HFFc6 (cell line): Measurements from ENCODE around the gene MOSPD2. TPM values are rescaled to one million over a fixed set of nuclear protein-coding genes. Genes with fewer than 3 reads are reported as not detected.
A peak's percentile ranks its signal among the peaks of the same experiment; 100 is the strongest.

Experiments
- DNase-seq: peaks from one replicate; pipeline ENCODE4 v3.0.0-alpha.2; 2018
- H3K27ac Mint-ChIP-seq: 2 replicates; pipeline ENCODE4 v1.8.0; 2020; ENCODE audit warnings: mild to moderate bottlenecking, mixed read lengths
- H3K27me3 Mint-ChIP-seq: 2 replicates; pipeline ENCODE4 v1.8.0; 2021; ENCODE audit warnings: mild to moderate bottlenecking, moderate library complexity, mixed read lengths; ENCODE audit not compliant: insufficient read depth
- H3K36me3 Mint-ChIP-seq: 2 replicates; pipeline ENCODE4 v1.8.0; 2021; ENCODE audit warnings: low read depth, mixed read lengths
- H3K4me1 Mint-ChIP-seq: 2 replicates; pipeline ENCODE4 v1.8.0; 2020; ENCODE audit warnings: low read depth, mixed read lengths
- H3K4me3 Mint-ChIP-seq: 2 replicates; pipeline ENCODE4 v1.8.0; 2020; ENCODE audit warnings: mild to moderate bottlenecking, moderate library complexity, mixed read lengths
- H3K9me3 Mint-ChIP-seq: 2 replicates; pipeline ENCODE4 v1.8.0; 2020; ENCODE audit warnings: mild to moderate bottlenecking, mixed read lengths
- total RNA-seq, 6 experiments: library from RNA; stranded (reverse); fragmentation: NEBNext Ultra II Directional; extraction: Animal tissue kit (Norgen Biotek cat#: 25700); gene quantifications; 2 replicates in 1 of 6; 3 replicates in 5 of 6; pipeline ENCODE4 v1.2.3, GENCODE V29; 2021
- TF ChIP-seq, protein P1 (sequence below): fragments of 200-600 bp; sonication (generic); IDR thresholded peaks from 2 replicates; pipeline ENCODE4 v1.5.0; 2021; ENCODE audit warnings: antibody characterized with exemption, mild to moderate bottlenecking

Gene MOSPD2
- total RNA-seq, 6 experiments from 2014 or later = 22.0 to 28.2 (median 25.1) TPM

DNA sequence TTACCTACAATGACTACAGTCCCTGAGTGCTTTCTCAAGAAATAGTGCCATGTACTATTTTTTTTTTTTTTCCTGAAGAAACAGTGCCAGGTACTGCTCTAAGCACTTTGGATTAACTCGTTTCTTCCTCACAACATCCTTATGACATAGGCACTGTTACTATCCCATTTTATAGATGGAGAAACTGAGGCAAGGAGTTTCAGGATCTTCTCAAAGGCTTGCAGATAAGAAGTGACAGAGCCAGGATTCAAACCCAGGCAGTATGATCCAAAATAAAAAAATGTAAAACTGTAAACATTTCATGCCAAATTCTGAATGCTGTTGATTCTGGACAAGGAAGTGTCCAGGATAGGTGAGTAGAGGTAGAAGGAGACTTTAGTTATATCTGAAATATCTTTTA is 1.5 kb upstream of the MOSPD2 start:
- Mint-ChIP-seq H3K36me3 (peaks cover 31% of the 10 kb centered on the region), H3K4me1 (peaks cover 34% of the 10 kb centered on the region), H3K27me3 (no peaks in the 10 kb centered on the region), H3K4me3 (peak overlapping the region; percentile 85), H3K9me3 (peaks cover 11% of the 10 kb centered on the region), H3K27ac (no peak overlapping the region)
- TF ChIP-seq, protein P1, sequence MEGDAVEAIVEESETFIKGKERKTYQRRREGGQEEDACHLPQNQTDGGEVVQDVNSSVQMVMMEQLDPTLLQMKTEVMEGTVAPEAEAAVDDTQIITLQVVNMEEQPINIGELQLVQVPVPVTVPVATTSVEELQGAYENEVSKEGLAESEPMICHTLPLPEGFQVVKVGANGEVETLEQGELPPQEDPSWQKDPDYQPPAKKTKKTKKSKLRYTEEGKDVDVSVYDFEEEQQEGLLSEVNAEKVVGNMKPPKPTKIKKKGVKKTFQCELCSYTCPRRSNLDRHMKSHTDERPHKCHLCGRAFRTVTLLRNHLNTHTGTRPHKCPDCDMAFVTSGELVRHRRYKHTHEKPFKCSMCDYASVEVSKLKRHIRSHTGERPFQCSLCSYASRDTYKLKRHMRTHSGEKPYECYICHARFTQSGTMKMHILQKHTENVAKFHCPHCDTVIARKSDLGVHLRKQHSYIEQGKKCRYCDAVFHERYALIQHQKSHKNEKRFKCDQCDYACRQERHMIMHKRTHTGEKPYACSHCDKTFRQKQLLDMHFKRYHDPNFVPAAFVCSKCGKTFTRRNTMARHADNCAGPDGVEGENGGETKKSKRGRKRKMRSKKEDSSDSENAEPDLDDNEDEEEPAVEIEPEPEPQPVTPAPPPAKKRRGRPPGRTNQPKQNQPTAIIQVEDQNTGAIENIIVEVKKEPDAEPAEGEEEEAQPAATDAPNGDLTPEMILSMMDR = no peak
- DNase-seq = no peak

DNA sequence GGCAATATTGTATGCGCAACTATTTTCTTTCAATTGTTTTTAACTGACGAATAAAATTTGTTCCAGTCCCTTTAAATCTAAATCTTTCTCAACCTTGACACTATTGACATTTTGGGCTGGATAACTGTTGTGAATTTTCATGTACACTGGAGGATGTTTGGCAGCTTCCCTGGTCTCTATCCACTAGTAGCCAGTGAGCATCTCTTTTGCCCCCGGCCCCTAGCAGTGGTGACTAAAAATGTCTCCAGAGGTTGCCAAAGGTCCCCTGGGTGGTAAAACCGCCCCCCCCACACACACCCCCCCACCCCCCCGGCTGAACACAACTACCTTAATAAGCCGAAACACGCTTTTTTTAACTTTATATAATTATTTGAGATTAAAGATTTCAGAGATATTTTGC is 866 bp upstream of the MOSPD2 start:
- Mint-ChIP-seq H3K36me3 (peaks cover 30% of the 10 kb centered on the region), H3K4me3 (peak overlapping the region; percentile 85), H3K4me1 (peaks cover 34% of the 10 kb centered on the region), H3K9me3 (peaks cover 5% of the 10 kb centered on the region), H3K27me3 (no peaks in the 10 kb centered on the region), H3K27ac (peak overlapping the region; percentile 60; the same call in 1 of the 2 replicates)
- TF ChIP-seq, protein P1 = no peak
- no peak for DNase-seq

DNA sequence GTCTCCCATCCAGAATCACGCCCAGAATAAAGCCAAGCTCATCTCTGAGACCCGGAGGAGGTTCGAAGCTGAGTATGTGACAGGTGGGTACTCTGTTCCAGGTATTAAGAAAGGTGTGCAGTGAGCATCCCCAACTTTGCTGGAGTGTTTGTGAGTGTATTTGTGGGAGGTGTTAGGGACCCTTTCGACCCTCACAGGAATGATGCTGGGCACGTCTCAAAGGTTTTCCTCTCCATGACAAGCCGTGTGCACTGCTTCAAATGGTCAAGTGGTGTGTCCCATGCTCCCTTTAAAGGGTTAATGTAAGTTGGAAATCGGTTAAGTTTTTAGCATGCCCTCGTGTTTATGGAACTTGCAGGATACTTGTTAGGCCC is 442 bp downstream of the MOSPD2 start:
- TF ChIP-seq, protein P1 = no peak
- no peak overlapping the region; the same call in 1 of the 2 replicates for H3K27ac Mint-ChIP-seq
- DNase-seq = no peak
- H3K4me3 Mint-ChIP-seq = peak overlapping the region; percentile 89
- H3K27me3 Mint-ChIP-seq = no peaks in the 10 kb centered on the region
- peaks cover 21% of the 10 kb centered on the region for H3K36me3 Mint-ChIP-seq
- no peaks in the 10 kb centered on the region for H3K9me3 Mint-ChIP-seq
- H3K4me1 Mint-ChIP-seq = peaks cover 40% of the 10 kb centered on the region

DNA sequence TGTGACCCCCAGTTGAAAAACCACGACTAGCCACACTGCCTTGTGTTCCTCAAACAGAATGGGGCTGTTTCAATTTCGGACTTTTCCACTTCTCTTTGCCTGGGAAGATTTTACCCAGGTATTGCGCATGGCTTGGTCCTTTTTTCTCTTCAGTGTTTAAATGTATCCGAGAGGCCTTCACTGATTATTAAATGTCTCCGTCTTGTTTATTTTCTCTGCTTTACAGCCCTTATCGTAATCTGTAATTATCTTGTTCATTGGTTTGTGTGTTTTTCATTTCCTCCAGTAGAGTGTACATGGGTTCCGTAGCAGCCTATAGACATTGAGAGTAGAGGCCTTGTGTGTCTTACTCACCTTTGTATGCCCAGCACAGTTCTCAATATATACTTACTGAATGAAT is 2.4 kb downstream of the MOSPD2 start:
- no peaks in the 10 kb centered on the region for H3K9me3 Mint-ChIP-seq
- H3K4me3 Mint-ChIP-seq = peak overlapping the region; percentile 41
- H3K4me1 Mint-ChIP-seq = peaks cover 28% of the 10 kb centered on the region
- TF ChIP-seq, protein P1 = no peak
- no peak overlapping the region for H3K27ac Mint-ChIP-seq
- peaks cover 18% of the 10 kb centered on the region for H3K36me3 Mint-ChIP-seq
- DNase-seq = no peak
- no peaks in the 10 kb centered on the region for H3K27me3 Mint-ChIP-seq

DNA sequence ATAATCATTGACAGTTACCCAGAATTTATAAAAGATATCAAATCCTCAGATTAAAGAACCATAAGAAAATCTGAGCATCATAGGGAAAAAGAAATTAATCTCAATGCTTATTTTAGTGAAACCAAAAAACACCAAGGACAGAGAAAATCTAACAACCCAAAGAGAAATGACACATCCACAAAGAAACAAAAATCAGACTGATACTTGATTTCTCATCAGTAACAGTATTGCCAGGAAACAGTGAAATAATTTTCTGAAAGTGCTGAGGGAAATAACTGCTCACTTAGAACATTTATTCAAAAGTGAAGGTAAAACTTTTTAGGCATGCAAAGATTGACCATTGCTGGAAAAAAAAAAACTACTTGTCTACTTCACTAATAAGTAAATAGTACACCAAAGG is 10.6 kb downstream of the MOSPD2 start:
- TF ChIP-seq, protein P1 = no peak
- H3K4me1 Mint-ChIP-seq = peaks cover 18% of the 10 kb centered on the region
- no peaks in the 10 kb centered on the region for H3K27me3 Mint-ChIP-seq
- H3K9me3 Mint-ChIP-seq = no peaks in the 10 kb centered on the region
- no peaks in the 10 kb centered on the region for H3K36me3 Mint-ChIP-seq
- H3K4me3 Mint-ChIP-seq = no peak overlapping the region
- DNase-seq = no peak
- H3K27ac Mint-ChIP-seq = peak overlapping the region; percentile 56; the same call in 1 of the 2 replicates

DNA sequence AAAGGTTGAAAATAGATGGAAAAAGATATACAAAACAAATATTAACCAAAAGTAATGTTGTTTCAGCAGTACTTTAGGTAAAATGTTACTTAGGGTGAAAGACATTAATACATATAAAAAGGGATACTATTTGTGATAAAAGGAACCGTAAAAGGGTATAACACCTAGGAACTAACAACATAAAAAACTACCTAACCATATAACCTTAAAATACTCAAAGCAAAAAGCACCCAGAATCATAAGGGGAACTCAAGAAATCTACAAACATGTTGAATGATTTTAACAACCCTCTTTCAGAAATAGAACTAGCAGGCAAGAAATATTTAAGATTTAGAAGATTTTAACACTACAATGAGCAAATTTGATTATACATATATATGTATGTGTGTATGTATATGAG is 11.5 kb downstream of the MOSPD2 start:
- no peak overlapping the region for H3K27ac Mint-ChIP-seq

More for the DNA sequence above, 11.5 kb downstream of the MOSPD2 start:
- H3K9me3 Mint-ChIP-seq = no peaks in the 10 kb centered on the region
- H3K36me3 Mint-ChIP-seq = no peaks in the 10 kb centered on the region
- no peaks in the 10 kb centered on the region for H3K27me3 Mint-ChIP-seq
- no peak overlapping the region for H3K4me3 Mint-ChIP-seq
- no peak for DNase-seq
- TF ChIP-seq, protein P1 = no peak
- peaks cover 18% of the 10 kb centered on the region for H3K4me1 Mint-ChIP-seq
